Muscle layer of duodenum (tissue), 2 donors: ENCODE results near the gene ABLIM1.

Experiments used
- H3K27ac ChIP-seq: one replicate; pipeline ENCODE4 v1.7.0; 2013; ENCODE audit warnings: mild to moderate bottlenecking, low read length
- H3K27me3 ChIP-seq: one replicate; pipeline ENCODE4 v1.7.0; 2013; ENCODE audit warnings: low read depth, mild to moderate bottlenecking, control low read depth, low read length
- H3K36me3 ChIP-seq, 2 donors: one replicate each; pipeline ENCODE4 v1.7.0; 2013; ENCODE audit warnings: low read length in 2 of 2, control low read depth in 1 of 2, mild to moderate bottlenecking in 1 of 2; ENCODE audit not compliant: insufficient read depth in 2 of 2, control insufficient read depth in 1 of 2
- H3K4me1 ChIP-seq, 2 donors: one replicate each; pipeline ENCODE4 v1.7.0; 2013; ENCODE audit warnings: low read length in 2 of 2, mild to moderate bottlenecking in 2 of 2, control low read depth in 1 of 2, moderate library complexity in 1 of 2; ENCODE audit not compliant: insufficient read depth in 2 of 2, control insufficient read depth in 1 of 2
- H3K4me3 ChIP-seq, 2 donors: one replicate each; pipeline ENCODE4 v1.7.0; 2013; ENCODE audit warnings: low read length in 2 of 2, low read depth in 1 of 2, mild to moderate bottlenecking in 1 of 2
- H3K9me3 ChIP-seq, 2 donors: one replicate each; pipeline ENCODE4 v1.7.0; 2013; ENCODE audit warnings: low read length in 2 of 2, control low read depth in 1 of 2, mild to moderate bottlenecking in 1 of 2; ENCODE audit not compliant: control insufficient read depth in 1 of 2
- donor health status: healthy.

Gene ABLIM1

GRCh38 chr10:114573330-114574045 lies 84.6 kb downstream of the ABLIM1 start:
- no peaks in the 10 kb centered on the region for H3K27me3 ChIP-seq
- H3K4me3 ChIP-seq: no peak overlapping the region
- H3K27ac ChIP-seq: no peak overlapping the region
- H3K36me3 ChIP-seq: no peaks in the 10 kb centered on the region
- no peaks in the 10 kb centered on the region for H3K9me3 ChIP-seq
- H3K4me1 ChIP-seq: peaks cover 0 to 3% of the 10 kb centered on the region in 2 donors

GRCh38 chr10:114571316-114571999 lies 86.6 kb downstream of the ABLIM1 start:
- Histone ChIP-seq H3K27ac (no peak overlapping the region), H3K4me1 (no peaks in the 10 kb centered on the region), H3K4me3 (no peak overlapping the region), H3K27me3 (no peaks in the 10 kb centered on the region), H3K36me3 (no peaks in the 10 kb centered on the region), H3K9me3 (no peaks in the 10 kb centered on the region)

GRCh38 chr10:114566064-114566463 lies 92.0 kb downstream of the ABLIM1 start:
- Histone ChIP-seq H3K4me1 (no peaks in the 10 kb centered on the region), H3K36me3 (no peaks in the 10 kb centered on the region), H3K4me3 (no peak overlapping the region), H3K9me3 (no peaks in the 10 kb centered on the region), H3K27ac (no peak overlapping the region), H3K27me3 (no peaks in the 10 kb centered on the region)

GRCh38 chr10:114565066-114565465 lies 93.0 kb downstream of the ABLIM1 start:
- no peaks in the 10 kb centered on the region for H3K36me3 ChIP-seq
- H3K9me3 ChIP-seq: no peaks in the 10 kb centered on the region
- H3K27me3 ChIP-seq: no peaks in the 10 kb centered on the region
- no peak overlapping the region for H3K4me3 ChIP-seq
- no peaks in the 10 kb centered on the region for H3K4me1 ChIP-seq
- no peak overlapping the region for H3K27ac ChIP-seq

- H3K27me3 ChIP-seq: no peaks in the 10 kb centered on the region
- no peaks in the 10 kb centered on the region for H3K4me1 ChIP-seq
- no peaks in the 10 kb centered on the region for H3K9me3 ChIP-seq
- no peak overlapping the region for H3K27ac ChIP-seq
- no peak overlapping the region for H3K4me3 ChIP-seq
- no peaks in the 10 kb centered on the region for H3K36me3 ChIP-seq
Measured at GRCh38 chr10:114561008-114561523, 97.0 kb downstream of the ABLIM1 start.

- Histone ChIP-seq H3K9me3 (no peaks in the 10 kb centered on the region), H3K4me3 (no peak overlapping the region), H3K27ac (no peak overlapping the region), H3K36me3 (no peaks in the 10 kb centered on the region), H3K27me3 (no peaks in the 10 kb centered on the region), H3K4me1 (no peaks in the 10 kb centered on the region)
Measured at GRCh38 chr10:114560144-114560543, 97.9 kb downstream of the ABLIM1 start.

- Histone ChIP-seq H3K36me3 (no peaks in the 10 kb centered on the region), H3K27ac (no peak overlapping the region), H3K4me3 (no peak overlapping the region), H3K27me3 (no peaks in the 10 kb centered on the region), H3K9me3 (no peaks in the 10 kb centered on the region), H3K4me1 (no peaks in the 10 kb centered on the region)
Measured at GRCh38 chr10:114559636-114560035, 98.4 kb downstream of the ABLIM1 start.

GRCh38 chr10:114557854-114558253 lies 100.2 kb downstream of the ABLIM1 start:
- H3K27me3 ChIP-seq: no peaks in the 10 kb centered on the region
- no peak overlapping the region for H3K27ac ChIP-seq
- no peaks in the 10 kb centered on the region for H3K9me3 ChIP-seq
- H3K36me3 ChIP-seq: no peaks in the 10 kb centered on the region
- H3K4me3 ChIP-seq: no peak overlapping the region
- H3K4me1 ChIP-seq: no peaks in the 10 kb centered on the region

GRCh38 chr10:114556236-114557122 lies 101.6 kb downstream of the ABLIM1 start:
- Histone ChIP-seq H3K27ac (no peak overlapping the region), H3K9me3 (no peaks in the 10 kb centered on the region), H3K36me3 (no peaks in the 10 kb centered on the region), H3K4me1 (peaks cover 4 to 5% of the 10 kb centered on the region in 2 donors), H3K27me3 (no peaks in the 10 kb centered on the region), H3K4me3 (no peak overlapping the region)

GRCh38 chr10:114553436-114553835 lies 104.6 kb downstream of the ABLIM1 start:
- H3K4me1 ChIP-seq: peaks cover 7 to 12% of the 10 kb centered on the region in 2 donors
- H3K27me3 ChIP-seq: no peaks in the 10 kb centered on the region
- H3K9me3 ChIP-seq: no peaks in the 10 kb centered on the region
- no peak overlapping the region for H3K27ac ChIP-seq
- H3K4me3 ChIP-seq: no peak overlapping the region
- no peaks in the 10 kb centered on the region for H3K36me3 ChIP-seq

GRCh38 chr10:114552050-114552449 lies 106.0 kb downstream of the ABLIM1 start:
- Histone ChIP-seq H3K27ac (peak overlapping the region; percentile 52), H3K4me3 (peak overlapping the region in 1 of 2 donors; percentile 60), H3K36me3 (no peaks in the 10 kb centered on the region), H3K9me3 (no peaks in the 10 kb centered on the region), H3K27me3 (no peaks in the 10 kb centered on the region), H3K4me1 (peaks cover 7 to 12% of the 10 kb centered on the region in 2 donors)
